ENCODE results near the gene C3orf18. TPM values are rescaled to one million over a fixed set of nuclear protein-coding genes. Genes with fewer than 3 reads are reported as not detected.

The C3orf18 gene
- polyA plus RNA-seq, 1 donor (not counting 4 experiments of a cell fraction or from before 2014, with no cell fraction given), result 1.4 TPM

GRCh38 chr3:50607271-50608091 lies 39.9 kb upstream of the C3orf18 start:
- Histone ChIP-seq H3K9ac (ENCODE audit: control insufficient read depth, extremely low read depth, insufficient read depth, low read length) (no peak overlapping the region), H2AFZ (ENCODE audit: control insufficient read depth, low read length) (no peak overlapping the region), H3K79me2 (ENCODE audit: control insufficient read depth, insufficient read depth, low read length) (peaks cover 3% of the 10 kb centered on the region), H3K27ac (ENCODE audit: control insufficient read depth, insufficient read depth, low read length) (no peak overlapping the region), H3K4me2 (ENCODE audit: control insufficient read depth, extremely low read depth, insufficient read depth, low read depth, low read length) (no peak overlapping the region), H4K20me1 (ENCODE audit: control insufficient read depth, extremely low read depth, insufficient read depth, low read length) (no peaks in the 10 kb centered on the region), H3K4me1 (ENCODE audit: control insufficient read depth, extremely low read depth, insufficient read depth, low read length) (peaks cover 47% of the 10 kb centered on the region), H3K9me3 (ENCODE audit: control insufficient read depth, low read depth, low read length) (no peaks in the 10 kb centered on the region), H3K36me3 (ENCODE audit: control insufficient read depth in 2 of 2, extremely low read depth in 1 of 2, insufficient read depth in 2 of 2, low read length in 2 of 2) (peaks cover 4 to 5% of the 10 kb centered on the region in 2 experiments), H3K27me3 (ENCODE audit: control insufficient read depth, extremely low read depth, insufficient read depth, low read length) (no peaks in the 10 kb centered on the region), H3K9me1 (ENCODE audit: control insufficient read depth, extremely low read depth, insufficient read depth, low read length) (peaks cover 4% of the 10 kb centered on the region), H3K4me3 (ENCODE audit: control insufficient read depth in 2 of 3, extremely low read depth in 1 of 3, insufficient read depth in 2 of 3, low read depth in 1 of 3, low read length in 3 of 3) (no peak overlapping the region)
- FAIRE-seq, result no peak
- no peak for TF ChIP-seq CTCF (optimal IDR thresholded peaks at IDR 0.05 in 1 of 3, IDR thresholded peaks at IDR 0.05 in 1 of 3, conservative IDR thresholded peaks at IDR 0.05 in 1 of 3; ENCODE audit: extremely low read depth in 1 of 3, insufficient read depth in 2 of 3, low read length in 3 of 3)
- TF ChIP-seq EZH2 (IDR thresholded peaks at IDR 0.05; ENCODE audit: low read length), result no peak
- dilution Hi-C loops (cut with MboI; ENCODE audit: extremely low pct_ligation_motif_present, low sequenced_read_pairs), result loop anchor here (25.0 kb wide), 1 partner anchor 780 kb away; the partner anchor contains the start of genes MANF and RBM15B
- no peak for DNase-seq (ENCODE audit: low read depth, low spot score)

GRCh38 chr3:50606596-50606995 lies 39.0 kb upstream of the C3orf18 start:
- no peak overlapping the region for H3K9ac ChIP-seq (ENCODE audit: control insufficient read depth, extremely low read depth, insufficient read depth, low read length)
- no peak overlapping the region for H3K27ac ChIP-seq (ENCODE audit: control insufficient read depth, insufficient read depth, low read length)
- peaks cover 4 to 5% of the 10 kb centered on the region in 2 experiments for H3K36me3 ChIP-seq (ENCODE audit: control insufficient read depth in 2 of 2, extremely low read depth in 1 of 2, insufficient read depth in 2 of 2, low read length in 2 of 2)
- H3K4me3 ChIP-seq (ENCODE audit: control insufficient read depth in 2 of 3, extremely low read depth in 1 of 3, insufficient read depth in 2 of 3, low read depth in 1 of 3, low read length in 3 of 3), result no peak overlapping the region
- FAIRE-seq, result no peak
- TF ChIP-seq CTCF (optimal IDR thresholded peaks at IDR 0.05 in 1 of 3, IDR thresholded peaks at IDR 0.05 in 1 of 3, conservative IDR thresholded peaks at IDR 0.05 in 1 of 3; ENCODE audit: extremely low read depth in 1 of 3, insufficient read depth in 2 of 3, low read length in 3 of 3) (no peak), EZH2 (IDR thresholded peaks at IDR 0.05; ENCODE audit: low read length) (no peak)
- H3K27me3 ChIP-seq (ENCODE audit: control insufficient read depth, extremely low read depth, insufficient read depth, low read length), result no peaks in the 10 kb centered on the region
- no peak overlapping the region for H2AFZ ChIP-seq (ENCODE audit: control insufficient read depth, low read length)
- H3K9me3 ChIP-seq (ENCODE audit: control insufficient read depth, low read depth, low read length), result no peaks in the 10 kb centered on the region
- peaks cover 4% of the 10 kb centered on the region for H3K9me1 ChIP-seq (ENCODE audit: control insufficient read depth, extremely low read depth, insufficient read depth, low read length)
- H4K20me1 ChIP-seq (ENCODE audit: control insufficient read depth, extremely low read depth, insufficient read depth, low read length), result no peaks in the 10 kb centered on the region
- DNase-seq (ENCODE audit: low read depth, low spot score), result no peak
- peaks cover 52% of the 10 kb centered on the region for H3K4me1 ChIP-seq (ENCODE audit: control insufficient read depth, extremely low read depth, insufficient read depth, low read length)
- peaks cover 3% of the 10 kb centered on the region for H3K79me2 ChIP-seq (ENCODE audit: control insufficient read depth, insufficient read depth, low read length)
- no peak overlapping the region for H3K4me2 ChIP-seq (ENCODE audit: control insufficient read depth, extremely low read depth, insufficient read depth, low read depth, low read length)
- dilution Hi-C loops (cut with MboI; ENCODE audit: extremely low pct_ligation_motif_present, low sequenced_read_pairs), result loop anchor here (25.0 kb wide), 1 partner anchor 781 kb away; the partner anchor contains the start of genes MANF and RBM15B

Data from keratinocyte (primary cell).